Activated CD8-positive, alpha-beta T cell treated with anti-CD3 and anti-CD28 coated beads for 36 hours (primary cell): Measurements from ENCODE around the gene SETBP1. TPM values are rescaled to one million over a fixed set of nuclear protein-coding genes. Genes with fewer than 3 reads are reported as not detected.

Source experiments
- ATAC-seq: fragments of 200-7000 bp; cut with Tn5 transposase; one replicate; pipeline ENCODE4 v1.10.0; 2021; ENCODE audit warnings: mild to moderate bottlenecking, moderate library complexity
- CTCF ChIA-PET: fragments of 350-600 bp; sonication (Branson Sonifier 250); formaldehyde crosslinking; loops from one replicate; lab custom pipeline; 2021; ENCODE audit warnings: antibody characterized with exemption; lab: Charles Lee
- POLR2A ChIA-PET: fragments of 350-600 bp; sonication (Branson Sonifier 250); formaldehyde crosslinking; loops from one replicate; lab custom pipeline; 2021; ENCODE audit warnings: antibody characterized with exemption; lab: Charles Lee
- DNase-seq: peaks from one replicate; pipeline ENCODE4 v3.0.0-alpha.2; 2020
- H3K27ac Mint-ChIP-seq: one replicate; pipeline ENCODE4 v1.8.0; 2021; ENCODE audit warnings: mild to moderate bottlenecking, mixed read lengths
- H3K27me3 Mint-ChIP-seq: one replicate; pipeline ENCODE4 v1.8.0; 2021; ENCODE audit warnings: mixed read lengths
- H3K36me3 Mint-ChIP-seq: one replicate; pipeline ENCODE4 v1.8.0; 2021; ENCODE audit warnings: low read depth, mixed read lengths
- H3K4me1 Mint-ChIP-seq: one replicate; pipeline ENCODE4 v1.8.0; 2021; ENCODE audit warnings: low read depth, mixed read lengths
- H3K4me3 Mint-ChIP-seq: one replicate; pipeline ENCODE4 v1.8.0; 2021; ENCODE audit warnings: mild to moderate bottlenecking, moderate library complexity, mixed read lengths
- H3K9me3 Mint-ChIP-seq: one replicate; pipeline ENCODE4 v1.8.0; 2021; ENCODE audit warnings: mixed read lengths
- CTCF ChIP-seq: fragments of 200-600 bp; IDR thresholded peaks from one replicate; pipeline ENCODE4 v1.8.0; 2022; ENCODE audit warnings: antibody characterized with exemption, mild to moderate bottlenecking
- intact Hi-C: fragments of 100-400 bp; cut with micrococcal nuclease; formaldehyde crosslinking; loops from one replicate; pipeline ENCODE4 v1.10.0; 2022
- total RNA-seq, 2 experiments: library from RNA; stranded (reverse); gene quantifications; one replicate each; pipeline ENCODE4 v1.2.3, GENCODE V29; 2021

The SETBP1 gene
- total RNA-seq, 2 experiments from 2014 or later, result 10.2 to 10.4 TPM

GRCh38 chr18:44811572-44812125, 131.0 kb downstream of the SETBP1 start:
- peaks cover 6% of the 10 kb centered on the region for H3K27me3 Mint-ChIP-seq
- intact Hi-C loops, result no loop called here
- POLR2A ChIA-PET, result no interaction called here
- peaks cover 8% of the 10 kb centered on the region for H3K4me1 Mint-ChIP-seq
- CTCF ChIA-PET, result no interaction called here
- H3K9me3 Mint-ChIP-seq, result no peaks in the 10 kb centered on the region
- H3K27ac Mint-ChIP-seq, result no peak overlapping the region
- no peaks in the 10 kb centered on the region for H3K36me3 Mint-ChIP-seq
- no peak overlapping the region for H3K4me3 Mint-ChIP-seq
- DNase-seq, result no peak
- no peak for TF ChIP-seq CTCF
- ATAC-seq, result no peak

- no peak for TF ChIP-seq CTCF
- DNase-seq, result no peak
- H3K9me3 Mint-ChIP-seq, result no peaks in the 10 kb centered on the region
- H3K27me3 Mint-ChIP-seq, result peaks cover 6% of the 10 kb centered on the region
- intact Hi-C loops, result no loop called here
- H3K36me3 Mint-ChIP-seq, result no peaks in the 10 kb centered on the region
- POLR2A ChIA-PET, result no interaction called here
- no peak for ATAC-seq
- peaks cover 8% of the 10 kb centered on the region for H3K4me1 Mint-ChIP-seq
- H3K27ac Mint-ChIP-seq, result no peak overlapping the region
- no peak overlapping the region for H3K4me3 Mint-ChIP-seq
- CTCF ChIA-PET, result no interaction called here
Measured at GRCh38 chr18:44812426-44812825, 131.7 kb downstream of the SETBP1 start.

- CTCF ChIA-PET, result no interaction called here
- Mint-ChIP-seq H3K9me3 (no peaks in the 10 kb centered on the region), H3K27me3 (peaks cover under 1% of the 10 kb centered on the region), H3K27ac (no peak overlapping the region), H3K36me3 (no peaks in the 10 kb centered on the region), H3K4me1 (peaks cover under 1% of the 10 kb centered on the region), H3K4me3 (no peak overlapping the region)
- TF ChIP-seq CTCF, result no peak
- ATAC-seq, result no peak
- POLR2A ChIA-PET, result no interaction called here
- intact Hi-C loops, result no loop called here
- DNase-seq, result no peak
Measured at GRCh38 chr18:44813586-44813985, 132.9 kb downstream of the SETBP1 start.

- intact Hi-C loops, result no loop called here
- Mint-ChIP-seq H3K4me1 (peaks cover 9% of the 10 kb centered on the region), H3K4me3 (no peak overlapping the region), H3K36me3 (no peaks in the 10 kb centered on the region), H3K27me3 (peaks cover 2% of the 10 kb centered on the region), H3K27ac (no peak overlapping the region), H3K9me3 (no peaks in the 10 kb centered on the region)
- DNase-seq, result no peak
- CTCF ChIA-PET, result interaction anchor here (1.4 kb wide), 1 partner anchor 8 kb away, joined by 3 read pairs; no protein-coding TSS in a partner anchor
- POLR2A ChIA-PET, result interaction anchor here (0.6 to 1.5 kb wide), 2 partner anchors 12 to 97 kb away, joined by 3 to 6 read pairs; no protein-coding TSS in a partner anchor
- ATAC-seq, result no peak
- TF ChIP-seq CTCF, result no peak
Measured at GRCh38 chr18:44815108-44815507, 134.4 kb downstream of the SETBP1 start.

- ATAC-seq (no peak), DNase-seq (no peak)
- POLR2A ChIA-PET, result no interaction called here
- no peak for TF ChIP-seq CTCF
- Mint-ChIP-seq H3K27me3 (peaks cover 2% of the 10 kb centered on the region), H3K9me3 (no peaks in the 10 kb centered on the region), H3K4me1 (peaks cover 9% of the 10 kb centered on the region), H3K4me3 (no peak overlapping the region), H3K36me3 (no peaks in the 10 kb centered on the region), H3K27ac (no peak overlapping the region)
- intact Hi-C loops, result no loop called here
- CTCF ChIA-PET, result no interaction called here
Measured at GRCh38 chr18:44816050-44816449, 135.4 kb downstream of the SETBP1 start.
